HG03060 (cell line): Measurements from ENCODE around the gene DRC1.

Source experiments
- ATAC-seq: cut with Tn5 transposase; IDR thresholded peaks from one replicate; pipeline ENCODE4 v1.9.1; 2021; ENCODE audit warnings: low read depth, moderate number of reproducible peaks; ENCODE audit not compliant: unreplicated experiment

Gene DRC1

GRCh38 chr2:26442301-26442700, 40.6 kb downstream of the DRC1 start:
- no peak for ATAC-seq

GRCh38 chr2:26442707-26443106, 41.0 kb downstream of the DRC1 start:
- no peak for ATAC-seq

DNA sequence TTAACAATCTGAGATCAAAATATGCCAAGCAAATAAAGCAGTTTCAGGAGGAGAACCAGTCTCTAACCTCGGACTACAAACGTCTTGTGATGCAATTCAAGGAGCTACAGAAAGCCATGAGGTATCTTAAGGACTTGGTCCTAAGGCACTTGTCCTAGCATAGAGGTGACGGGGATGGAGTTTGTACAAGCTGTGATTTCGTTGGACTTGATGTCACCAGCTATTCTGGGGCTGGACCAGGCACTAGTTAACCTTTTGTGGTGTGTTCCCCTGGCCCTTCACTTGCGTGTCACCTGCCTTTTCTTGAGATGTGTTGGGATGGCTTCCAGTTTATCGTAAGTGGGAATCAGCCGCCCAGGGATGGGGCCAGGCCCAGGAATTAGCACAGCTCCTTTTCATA, 42.5 kb downstream of the DRC1 start:
- no peak for ATAC-seq

GRCh38 chr2:26448651-26449050, 46.9 kb downstream of the DRC1 start:
- no peak for ATAC-seq

DNA sequence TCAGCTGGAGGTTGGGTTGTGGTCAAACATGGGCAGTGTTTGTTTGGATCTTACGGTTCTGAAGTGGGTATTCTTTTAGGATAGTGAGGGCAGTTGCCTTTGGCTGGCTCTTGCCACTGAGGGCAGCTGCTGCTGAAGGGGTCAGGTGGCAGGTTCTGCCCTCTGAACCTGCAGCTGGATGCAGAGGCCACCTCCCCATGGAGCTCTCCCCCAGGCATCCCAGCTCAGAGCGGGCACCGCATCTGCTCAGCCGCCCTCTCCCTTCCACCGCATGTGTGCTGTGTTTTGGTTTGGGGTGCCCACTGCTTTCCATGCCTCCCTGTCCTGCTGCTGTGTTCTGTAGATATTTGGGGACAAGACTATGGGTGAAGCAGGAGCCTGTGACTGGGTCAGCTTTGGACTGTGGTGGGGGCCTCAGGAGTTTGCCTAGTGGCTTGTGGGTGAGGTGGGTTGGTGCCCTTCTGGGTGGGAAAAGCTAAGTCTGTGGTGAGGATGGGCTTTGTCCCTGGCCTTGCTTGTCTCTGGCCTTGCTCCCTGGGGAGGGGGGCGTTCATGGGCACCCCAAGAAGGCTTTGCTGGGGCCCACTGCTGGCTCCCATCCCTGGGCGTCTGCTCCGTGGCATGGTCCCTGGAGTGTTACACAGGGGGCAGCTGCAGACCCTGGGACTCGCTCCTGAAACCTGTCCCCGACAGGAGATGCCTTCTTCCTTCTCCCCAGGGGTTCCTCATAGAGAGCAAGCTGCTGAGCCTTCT, 47.7 kb downstream of the DRC1 start:
- no peak for ATAC-seq

DNA sequence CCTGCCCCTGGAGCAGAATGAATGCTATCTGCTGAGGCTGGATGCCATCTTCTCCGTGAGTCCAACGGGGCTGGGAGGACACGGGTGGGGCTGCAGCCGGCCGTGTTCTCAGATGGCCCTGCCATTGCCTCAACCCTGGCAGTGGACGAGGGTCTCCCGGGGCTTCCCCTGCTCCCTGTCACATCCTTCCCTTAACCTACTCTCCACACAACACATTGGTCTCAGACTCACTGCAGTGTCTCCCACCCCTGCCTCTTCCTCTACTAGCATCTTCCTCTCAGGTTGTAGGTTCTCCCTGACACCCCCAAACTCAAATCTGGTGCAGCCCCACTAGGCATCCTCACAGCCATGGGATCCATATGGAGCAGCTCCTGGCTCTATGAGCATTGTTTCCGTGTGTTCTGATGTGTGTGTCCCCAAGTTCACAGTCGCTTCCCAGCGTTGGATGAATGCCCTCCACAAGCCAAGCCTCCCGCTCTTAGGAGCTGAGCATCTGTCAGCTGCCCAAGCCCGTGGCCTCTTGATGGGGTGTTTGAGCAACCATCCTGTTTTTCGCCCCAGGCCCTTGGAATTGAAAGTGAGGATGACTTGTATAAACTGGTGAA, 48.4 kb downstream of the DRC1 start:
- no peak for ATAC-seq

GRCh38 chr2:26451700-26452099, 50.0 kb downstream of the DRC1 start:
- ATAC-seq, result no peak

DNA sequence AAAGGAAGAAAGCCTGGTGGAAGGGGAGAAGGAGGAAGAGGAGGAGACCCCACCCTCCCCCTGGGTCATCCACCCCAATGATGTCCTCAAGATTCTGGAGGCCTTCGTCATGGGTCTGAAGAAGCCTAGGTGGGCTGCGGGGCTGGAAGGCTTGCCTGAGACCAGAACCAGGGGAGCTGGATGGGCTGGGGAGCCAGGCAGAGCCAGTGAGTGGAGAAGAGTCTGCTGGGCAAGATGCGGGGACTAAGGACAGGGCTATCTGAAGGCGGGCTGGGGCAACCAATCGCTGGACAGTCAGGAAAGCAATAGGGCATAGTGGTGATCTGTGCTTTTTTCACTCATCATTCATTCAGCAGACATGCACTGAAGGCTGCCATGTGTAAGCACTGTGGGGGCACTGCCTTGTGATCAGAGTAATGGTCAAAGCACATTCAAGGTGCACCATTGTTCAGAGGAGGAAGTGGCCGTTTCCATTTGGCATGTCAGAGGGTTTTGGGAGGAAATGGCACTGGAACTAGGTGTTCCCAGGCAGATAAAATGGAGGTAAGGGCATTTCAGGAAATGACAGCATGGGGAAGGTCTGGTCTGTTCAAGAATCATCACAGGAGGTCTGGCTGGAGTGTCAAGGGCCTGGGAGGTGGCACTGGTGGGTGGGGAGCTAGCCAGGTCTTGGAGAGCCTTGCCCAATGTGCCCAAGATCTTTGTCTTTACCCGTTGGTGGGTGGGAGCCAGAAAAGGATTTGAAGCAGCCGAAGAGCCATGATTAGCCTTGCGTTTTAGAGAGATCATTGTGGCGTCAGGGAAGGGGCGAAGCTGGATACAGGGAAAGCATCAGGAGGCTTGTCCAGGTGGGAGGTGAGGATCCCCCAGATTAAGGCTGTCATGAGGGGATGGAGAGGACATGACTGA, 52.0 kb downstream of the DRC1 start:
- ATAC-seq, result no peak

- ATAC-seq, result no peak
Measured at GRCh38 chr2:26454561-26455001, 52.9 kb downstream of the DRC1 start.

DNA sequence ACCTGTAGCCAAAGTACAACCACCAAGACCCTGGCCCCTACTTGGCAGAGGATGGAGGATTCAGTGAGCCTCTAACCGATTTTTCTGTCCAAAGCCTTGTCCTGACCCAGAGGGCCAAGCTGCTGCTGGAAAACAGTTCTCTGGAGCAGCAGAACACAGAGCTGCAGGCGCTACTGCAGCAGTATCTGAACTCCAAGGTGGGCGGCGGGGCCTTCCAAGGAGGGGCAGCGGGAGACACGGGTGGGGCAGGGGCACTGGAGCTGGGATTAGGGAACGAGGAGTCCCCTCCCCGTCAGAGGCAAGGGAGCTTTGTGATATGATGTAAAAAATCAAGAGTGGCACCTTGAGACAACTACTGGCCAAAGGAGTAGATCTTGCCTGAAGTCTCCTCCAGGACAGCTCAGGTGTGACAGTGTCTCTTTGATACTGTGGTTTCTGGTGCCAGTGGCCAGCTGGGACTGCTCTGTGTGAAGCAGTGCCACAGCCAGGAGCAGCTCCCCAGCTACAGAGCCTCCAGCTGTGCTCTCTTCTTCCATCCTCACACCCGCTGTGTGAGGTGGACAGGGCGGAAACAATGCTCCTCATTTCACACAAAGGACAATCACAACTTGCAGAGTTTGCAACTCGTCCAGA, 53.4 kb downstream of the DRC1 start:
- no peak for ATAC-seq

GRCh38 chr2:26455670-26456439, 54.1 kb downstream of the DRC1 start:
- no peak for ATAC-seq

GRCh38 chr2:26456440-26457250, 54.9 kb downstream of the DRC1 start:
- ATAC-seq, result no peak

DNA sequence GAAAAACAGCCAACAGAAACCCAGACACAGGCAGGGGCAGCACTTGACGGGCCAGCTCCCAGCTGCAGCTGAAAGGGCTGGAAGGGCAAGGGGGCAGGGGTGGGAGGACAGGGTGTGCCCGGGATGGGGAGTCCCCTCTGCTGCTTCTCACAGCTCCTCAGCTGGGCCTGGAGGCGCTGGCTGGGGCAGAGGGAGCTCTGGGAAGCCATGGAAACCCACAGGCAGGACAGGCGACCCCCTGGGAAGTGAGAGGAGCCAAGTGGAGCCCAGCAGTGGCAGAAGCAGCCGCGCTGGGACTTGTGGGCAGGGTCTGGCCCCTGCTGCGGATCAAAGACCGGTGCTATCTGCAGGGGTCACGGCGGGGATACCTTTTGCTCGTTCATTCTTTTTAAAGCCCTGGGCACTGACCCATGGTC, 55.5 kb downstream of the DRC1 start:
- ATAC-seq, result no peak

- no peak for ATAC-seq
Measured at GRCh38 chr2:26457695-26458364, 56.1 kb downstream of the DRC1 start.

- no peak for ATAC-seq
Measured at GRCh38 chr2:26458365-26459042, 56.8 kb downstream of the DRC1 start.

DNA sequence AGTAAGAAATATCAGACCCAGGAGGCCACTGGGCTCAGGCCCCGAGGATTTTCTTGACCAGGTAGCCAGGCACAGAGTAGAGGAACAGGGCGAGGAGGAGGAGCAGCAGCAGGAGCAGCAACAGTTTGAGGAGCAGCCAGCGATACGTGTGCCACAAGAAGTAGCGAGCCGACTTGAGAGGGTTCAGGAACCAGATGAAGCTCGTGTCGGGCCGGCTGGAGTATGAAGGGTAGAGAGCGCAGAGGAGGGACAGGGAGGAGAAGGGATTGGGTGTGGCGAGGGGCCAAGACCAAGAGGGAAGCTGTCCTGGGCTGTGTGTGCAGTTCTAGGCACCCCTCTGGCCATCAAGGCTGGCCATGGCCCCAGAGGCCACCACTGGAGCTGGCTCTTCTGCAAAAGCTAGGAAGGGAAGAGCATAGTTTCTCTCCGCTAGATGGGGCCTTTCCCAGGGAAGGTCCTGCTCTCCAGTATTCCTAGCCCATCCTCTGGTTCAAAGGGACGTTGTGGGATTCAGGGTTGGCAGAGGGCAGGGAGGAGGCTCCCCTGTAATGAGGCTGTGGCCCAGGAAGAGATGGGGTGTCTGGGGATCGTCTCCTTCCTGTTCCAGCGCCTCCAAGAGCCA, 58.4 kb downstream of the DRC1 start:
- no peak for ATAC-seq

DNA sequence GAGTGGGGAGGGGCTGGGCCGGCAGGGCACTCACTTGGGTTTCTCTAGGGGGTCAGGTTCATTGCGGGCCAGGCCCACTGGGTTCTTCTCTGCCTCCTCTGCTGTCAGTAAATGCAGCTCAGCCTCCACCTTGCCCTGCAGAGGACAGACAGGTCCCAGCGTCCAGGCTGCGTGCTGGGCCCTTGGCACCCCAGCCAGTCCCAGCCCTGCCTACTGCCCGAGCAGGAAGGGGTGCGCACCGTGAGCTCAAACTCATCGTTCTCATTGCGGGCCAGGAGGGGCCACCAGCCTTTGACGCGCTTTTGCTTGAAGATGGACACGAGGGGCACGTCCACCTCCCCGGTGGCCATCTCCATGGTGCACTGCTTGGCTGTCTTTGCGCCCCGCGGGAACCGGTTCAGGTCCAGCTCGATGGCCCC, 58.9 kb downstream of the DRC1 start:
- no peak for ATAC-seq

DNA sequence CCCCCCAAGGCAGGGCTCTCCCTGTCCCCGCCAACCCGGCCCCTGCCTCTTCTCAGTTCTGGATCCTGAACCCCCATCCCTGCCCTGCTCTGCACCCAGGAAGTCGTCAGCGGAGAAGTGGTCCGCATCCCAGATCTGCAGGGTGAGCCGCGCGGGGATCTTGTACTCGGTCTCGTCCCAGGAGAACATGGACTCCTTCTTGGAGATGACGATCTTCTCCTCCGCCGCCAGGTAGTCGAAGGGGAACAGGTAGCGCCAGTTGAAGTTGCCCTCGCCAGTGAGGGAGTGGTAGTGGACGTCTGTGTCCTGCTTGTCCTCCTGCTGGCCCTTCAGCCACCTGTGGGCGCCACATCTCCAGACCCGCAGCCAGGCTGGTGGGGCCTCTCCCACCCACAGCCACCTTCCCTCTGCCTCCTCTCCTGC, 59.9 kb downstream of the DRC1 start:
- ATAC-seq, result no peak
